NCI-H345 treated with DMSO at 0.1 percent for 48 hours (cell line): ENCODE results near the gene HSPBAP1.
"Not testable (repeated sequence)": the region's sequence is repeated elsewhere in the genome, so short reads cannot be mapped to it uniquely, and the experiment has no call there.

Source experiments
- DNase-seq: peaks from one replicate; lab custom pipeline; 2025; ENCODE audit not compliant: unreplicated experiment; lab: John Stamatoyannopoulos, UW

HSPBAP1 gene

DNA sequence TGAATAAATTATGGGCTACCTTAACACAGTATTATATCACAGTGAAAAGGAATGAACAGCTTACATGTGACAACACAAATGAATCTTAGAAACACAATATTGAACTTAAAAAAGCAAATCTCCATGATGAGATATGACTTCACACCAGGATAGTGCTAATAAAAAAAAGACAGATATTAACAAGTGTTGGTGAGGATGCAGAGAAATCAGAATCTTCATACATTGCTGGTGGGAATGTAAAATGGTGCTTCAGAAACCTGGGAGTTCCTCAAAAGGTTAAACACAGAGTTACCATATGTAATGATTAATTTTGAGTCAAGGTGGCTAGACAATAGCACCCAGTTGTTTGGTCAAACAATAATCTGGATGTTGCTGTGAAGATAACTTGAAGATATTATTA is 51.4 kb downstream of the HSPBAP1 start:
- DNase-seq, result no peak

DNA sequence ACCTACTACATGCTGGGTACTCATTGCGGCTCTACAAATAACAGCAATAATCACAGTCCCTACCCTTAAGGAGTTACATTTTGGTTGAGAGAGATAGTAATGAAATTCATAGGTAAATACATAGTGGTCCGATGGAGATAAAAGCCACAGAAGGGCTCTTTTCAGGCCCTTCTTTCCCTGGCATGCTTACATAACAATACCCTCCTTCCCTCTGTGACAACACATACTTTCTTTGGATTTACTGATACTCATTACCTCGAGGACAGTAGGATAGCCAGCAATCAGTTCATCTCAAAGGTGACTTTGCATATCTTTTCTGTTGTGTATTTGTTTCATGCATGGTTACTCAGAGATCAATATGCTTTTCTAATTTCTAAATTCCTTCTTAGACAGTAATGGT is 54.5 kb downstream of the HSPBAP1 start:
- no peak for DNase-seq

GRCh38 chr3:122732682-122733525 is 60.7 kb downstream of the HSPBAP1 start:
- DNase-seq, result not testable (repeated sequence)

GRCh38 chr3:122730240-122730639 is 63.4 kb downstream of the HSPBAP1 start:
- DNase-seq, result no peak

GRCh38 chr3:122728756-122729514 is 64.7 kb downstream of the HSPBAP1 start:
- no peak for DNase-seq

DNA sequence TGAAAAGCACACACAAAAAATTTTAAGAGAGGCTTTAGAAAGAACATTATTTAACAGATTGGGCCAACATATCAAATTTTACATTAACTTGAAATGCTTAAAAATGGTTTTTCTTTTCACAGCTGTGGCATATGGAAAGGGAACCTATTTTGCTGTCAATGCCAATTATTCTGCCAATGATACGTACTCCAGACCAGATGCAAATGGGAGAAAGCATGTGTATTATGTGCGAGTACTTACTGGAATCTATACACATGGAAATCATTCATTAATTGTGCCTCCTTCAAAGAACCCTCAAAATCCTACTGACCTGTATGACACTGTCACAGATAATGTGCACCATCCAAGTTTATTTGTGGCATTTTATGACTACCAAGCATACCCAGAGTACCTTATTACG is 65.4 kb downstream of the HSPBAP1 start:
- no peak for DNase-seq

DNA sequence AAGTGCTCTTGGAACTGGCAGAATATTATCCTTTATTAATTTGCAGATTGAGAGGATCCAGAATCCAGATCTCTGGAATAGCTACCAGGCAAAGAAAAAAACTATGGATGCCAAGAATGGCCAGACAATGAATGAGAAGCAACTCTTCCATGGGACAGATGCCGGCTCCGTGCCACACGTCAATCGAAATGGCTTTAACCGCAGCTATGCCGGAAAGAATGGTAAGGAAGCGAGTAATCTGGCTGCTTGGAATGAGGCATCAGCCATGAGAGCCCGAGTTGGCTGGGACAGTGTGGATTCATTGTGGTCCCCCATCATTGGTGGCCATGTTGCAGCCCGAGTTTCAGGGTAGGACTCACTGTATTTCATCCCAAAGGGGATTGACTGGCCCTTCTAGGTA is 65.9 kb downstream of the HSPBAP1 start:
- DNase-seq, result no peak

GRCh38 chr3:122727294-122727693 is 66.3 kb downstream of the HSPBAP1 start:
- DNase-seq, result no peak

- DNase-seq, result no peak
Measured at GRCh38 chr3:122725106-122725505, 68.5 kb downstream of the HSPBAP1 start.

GRCh38 chr3:122719273-122719921 is 74.2 kb downstream of the HSPBAP1 start:
- no peak for DNase-seq

GRCh38 chr3:122716667-122717066 is 77.0 kb downstream of the HSPBAP1 start:
- no peak for DNase-seq

DNA sequence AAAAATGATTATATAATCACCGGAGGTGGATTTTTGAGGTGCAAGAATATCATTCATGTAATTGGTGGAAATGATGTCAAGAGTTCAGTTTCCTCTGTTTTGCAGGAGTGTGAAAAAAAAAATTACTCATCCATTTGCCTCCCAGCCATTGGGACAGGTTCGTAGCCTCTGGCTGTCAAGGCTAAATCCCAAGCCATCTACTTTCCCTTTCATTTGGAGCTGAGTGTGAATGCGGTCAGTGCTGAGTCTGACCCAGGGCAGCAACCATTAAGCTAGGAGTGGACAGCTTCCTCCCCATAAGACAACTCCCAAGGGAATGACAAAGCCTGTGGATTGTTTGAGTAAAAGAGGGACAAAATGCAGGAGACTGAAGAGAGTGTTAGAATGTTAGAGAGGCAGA is 79.4 kb downstream of the HSPBAP1 start:
- DNase-seq, result no peak

DNA sequence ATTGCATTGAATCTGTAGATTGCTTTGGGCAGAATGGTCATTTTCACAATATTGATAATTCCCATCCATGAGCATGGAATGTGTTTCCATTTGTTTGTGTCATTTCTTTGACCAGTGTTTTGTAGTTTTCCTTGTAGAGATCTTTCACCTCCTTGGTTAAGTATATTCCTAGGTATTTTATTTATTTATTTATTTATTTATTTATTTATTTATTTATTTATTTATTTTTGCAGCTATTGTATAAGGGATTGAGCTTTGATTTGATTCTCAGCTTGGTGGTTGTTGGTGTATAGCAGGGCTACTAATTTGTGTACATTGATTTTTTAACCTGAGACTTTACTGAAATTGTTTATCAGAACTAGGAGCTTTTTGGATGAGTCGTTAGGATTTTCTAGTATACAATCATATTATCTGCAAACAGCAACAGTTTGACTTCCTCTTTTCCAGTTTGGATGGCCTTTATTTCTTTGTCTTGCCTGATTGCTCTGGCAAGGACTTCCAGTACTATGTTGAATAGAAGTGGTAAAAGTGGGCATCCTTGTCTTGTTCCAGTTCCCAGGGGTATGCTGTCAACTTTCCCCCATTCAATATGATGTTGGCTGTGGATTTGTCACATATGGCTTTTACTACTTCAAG is 82.9 kb downstream of the HSPBAP1 start:
- not testable (repeated sequence) for DNase-seq

DNA sequence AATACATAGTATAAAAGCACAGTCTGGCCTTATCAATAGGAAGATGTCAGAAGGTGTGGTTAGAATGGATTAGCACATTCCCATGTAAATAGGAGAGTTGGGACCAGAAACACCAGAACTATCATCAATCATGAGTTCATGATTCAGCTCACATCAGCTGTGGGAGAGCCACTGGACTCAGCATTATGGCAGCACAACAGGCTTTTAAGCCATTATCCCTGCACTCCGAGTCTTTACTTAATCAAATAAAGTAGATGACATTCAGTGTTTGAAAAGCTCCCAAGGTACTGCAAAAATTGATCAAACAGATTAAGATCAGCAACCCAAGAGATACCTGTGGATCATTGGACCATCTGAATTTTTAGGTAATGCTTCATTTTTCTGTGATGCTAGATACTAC is 88.3 kb downstream of the HSPBAP1 start:
- no peak for DNase-seq

DNA sequence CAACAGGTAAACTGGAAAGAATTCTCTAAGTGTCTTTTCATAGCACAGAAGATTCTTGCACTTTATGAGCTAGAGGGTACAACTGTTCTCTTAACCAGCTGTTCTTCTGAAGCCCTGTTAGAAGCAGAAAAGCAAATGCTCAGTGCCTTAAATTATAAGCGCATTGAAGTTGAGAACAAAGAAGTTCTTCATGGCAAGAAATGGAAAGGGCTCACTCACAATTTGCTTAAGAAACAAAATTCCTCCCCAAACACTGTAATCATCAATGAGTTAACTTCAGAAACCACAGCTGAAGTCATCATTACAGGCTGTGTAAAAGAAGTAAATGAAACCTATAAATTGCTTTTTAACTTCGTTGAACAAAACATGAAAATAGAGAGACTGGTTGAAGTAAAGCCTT is 93.4 kb downstream of the HSPBAP1 start:
- DNase-seq, result no peak

DNA sequence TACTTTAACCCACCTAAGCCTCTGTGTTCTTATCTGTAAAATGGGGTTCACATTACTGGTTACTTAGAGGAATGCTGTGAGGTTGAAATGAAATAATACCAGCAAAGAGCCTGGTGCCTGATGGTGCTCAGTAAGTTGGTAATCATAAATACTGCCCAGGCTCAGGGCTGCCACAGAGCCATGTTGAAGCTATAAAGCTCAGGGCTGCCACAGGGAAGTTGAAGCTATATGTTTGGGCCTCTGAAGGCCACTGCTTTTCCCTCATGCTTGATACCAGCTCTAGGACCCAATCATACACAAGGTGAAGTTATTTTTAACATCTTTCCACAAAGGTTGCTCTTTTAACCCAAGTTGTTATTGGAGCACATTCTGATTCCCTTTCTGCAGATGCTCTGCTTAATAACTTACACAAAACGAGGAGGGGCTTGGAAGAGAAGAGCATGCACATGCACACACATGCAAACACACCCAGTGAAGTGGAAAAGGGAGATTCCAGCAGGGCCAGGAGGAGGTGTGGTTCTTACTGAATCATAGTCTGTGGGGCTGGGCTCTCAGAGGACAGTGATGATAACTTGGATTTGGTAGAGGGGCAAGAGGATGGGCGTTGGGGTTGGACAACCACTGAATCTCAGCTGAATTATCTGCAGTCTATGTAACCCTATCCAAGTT is 95.5 kb downstream of the HSPBAP1 start:
- no peak for DNase-seq

DNA sequence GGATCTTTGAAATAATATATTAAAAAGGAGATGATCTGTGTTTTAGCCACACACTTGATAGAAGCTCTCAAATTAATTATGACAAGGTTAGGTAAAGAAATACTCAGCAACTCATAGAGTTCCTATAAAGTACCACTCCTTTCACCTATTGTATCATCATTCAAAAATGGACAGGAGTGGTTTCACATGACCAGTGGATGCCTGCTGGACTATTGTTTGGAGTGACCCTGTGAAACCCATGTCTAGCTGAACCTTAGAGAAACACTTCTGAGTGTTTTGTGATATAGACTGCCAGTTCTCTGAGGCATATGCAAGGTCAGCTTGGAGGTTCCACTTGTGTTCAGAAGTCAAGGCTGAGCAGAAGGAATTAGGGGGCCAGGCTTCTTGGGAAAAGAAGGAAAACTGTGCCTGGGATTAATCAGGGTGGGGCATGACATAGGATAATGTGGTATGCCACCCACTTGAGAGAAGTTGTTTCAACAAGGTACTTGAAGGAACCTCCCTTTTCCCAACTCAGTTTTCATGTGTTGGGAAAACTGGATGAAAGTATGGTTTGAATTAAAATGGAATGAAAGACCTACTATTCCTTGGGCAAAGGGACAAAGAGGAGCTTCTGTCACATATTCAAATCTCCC is 97.6 kb downstream of the HSPBAP1 start:
- no peak for DNase-seq

GRCh38 chr3:122694966-122695365 is 98.7 kb downstream of the HSPBAP1 start:
- no peak for DNase-seq

- DNase-seq, result no peak
Measured at GRCh38 chr3:122692674-122693073, 101.0 kb downstream of the HSPBAP1 start.

- DNase-seq, result no peak
Measured at GRCh38 chr3:122691195-122691594, 102.4 kb downstream of the HSPBAP1 start.
